ENCODE results near the gene PLXNA1. TPM values are rescaled to one million over a fixed set of nuclear protein-coding genes. Genes with fewer than 3 reads are reported as not detected.

The PLXNA1 gene
- total RNA-seq, 3 donors from 2014 or later = 11.8 to 19.3 (median 12.7) TPM

- TF ChIP-seq, protein P1, sequence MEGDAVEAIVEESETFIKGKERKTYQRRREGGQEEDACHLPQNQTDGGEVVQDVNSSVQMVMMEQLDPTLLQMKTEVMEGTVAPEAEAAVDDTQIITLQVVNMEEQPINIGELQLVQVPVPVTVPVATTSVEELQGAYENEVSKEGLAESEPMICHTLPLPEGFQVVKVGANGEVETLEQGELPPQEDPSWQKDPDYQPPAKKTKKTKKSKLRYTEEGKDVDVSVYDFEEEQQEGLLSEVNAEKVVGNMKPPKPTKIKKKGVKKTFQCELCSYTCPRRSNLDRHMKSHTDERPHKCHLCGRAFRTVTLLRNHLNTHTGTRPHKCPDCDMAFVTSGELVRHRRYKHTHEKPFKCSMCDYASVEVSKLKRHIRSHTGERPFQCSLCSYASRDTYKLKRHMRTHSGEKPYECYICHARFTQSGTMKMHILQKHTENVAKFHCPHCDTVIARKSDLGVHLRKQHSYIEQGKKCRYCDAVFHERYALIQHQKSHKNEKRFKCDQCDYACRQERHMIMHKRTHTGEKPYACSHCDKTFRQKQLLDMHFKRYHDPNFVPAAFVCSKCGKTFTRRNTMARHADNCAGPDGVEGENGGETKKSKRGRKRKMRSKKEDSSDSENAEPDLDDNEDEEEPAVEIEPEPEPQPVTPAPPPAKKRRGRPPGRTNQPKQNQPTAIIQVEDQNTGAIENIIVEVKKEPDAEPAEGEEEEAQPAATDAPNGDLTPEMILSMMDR (IDR thresholded peaks at IDR 0.05) = no peak
- no peaks in the 10 kb centered on the region for H3K4me1 ChIP-seq (ENCODE audit: low read depth)
- intact Hi-C loops (cut with DNase I, micrococcal nuclease) = no loop called here
- ATAC-seq (no peak), DNase-seq (no peak)
- no peak overlapping the region for H3K4me3 ChIP-seq
- H3K36me3 ChIP-seq (ENCODE audit: low read depth) = no peaks in the 10 kb centered on the region
- no peaks in the 10 kb centered on the region for H3K9me3 ChIP-seq
These were observed 35.5 kb upstream of the PLXNA1 start for GRCh38 chr3:126947429-126947828.

GRCh38 chr3:126948980-126949535, 33.9 kb upstream of the PLXNA1 start:
- H3K4me1 ChIP-seq (ENCODE audit: low read depth) = no peaks in the 10 kb centered on the region
- no peak for ATAC-seq
- no peaks in the 10 kb centered on the region for H3K36me3 ChIP-seq (ENCODE audit: low read depth)
- DNase-seq = no peak
- no peaks in the 10 kb centered on the region for H3K9me3 ChIP-seq
- intact Hi-C loops (cut with DNase I, micrococcal nuclease) = no loop called here
- TF ChIP-seq, protein P1 (IDR thresholded peaks at IDR 0.05) = no peak
- H3K4me3 ChIP-seq = no peak overlapping the region

DNA sequence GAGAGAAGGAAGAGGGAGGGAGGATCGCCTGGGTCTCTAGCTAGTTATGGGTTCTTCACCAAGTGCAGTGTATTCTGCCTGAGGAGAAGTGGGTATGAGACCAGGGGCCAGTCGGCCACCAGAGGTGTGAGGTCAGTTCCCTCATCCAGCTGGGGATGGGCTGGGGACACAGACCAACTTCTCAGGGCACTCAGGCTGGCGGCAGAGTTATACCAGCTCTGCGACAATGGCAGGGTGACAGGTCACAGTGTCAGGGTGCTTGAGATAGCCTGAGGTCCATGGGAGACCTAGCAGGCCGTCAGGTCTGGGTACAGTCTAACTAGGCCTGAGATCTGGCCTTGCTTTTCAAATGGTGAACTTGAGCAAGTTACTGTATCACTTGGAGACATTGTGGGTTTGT, 31.4 kb upstream of the PLXNA1 start:
- intact Hi-C loops (cut with DNase I, micrococcal nuclease) = no loop called here
- TF ChIP-seq, protein P1 (IDR thresholded peaks at IDR 0.05) = no peak

GRCh38 chr3:126952261-126952982, 30.5 kb upstream of the PLXNA1 start:
- TF ChIP-seq, protein P1 (IDR thresholded peaks at IDR 0.05) = no peak
- Histone ChIP-seq H3K36me3 (ENCODE audit: low read depth) (no peaks in the 10 kb centered on the region), H3K9me3 (no peaks in the 10 kb centered on the region), H3K4me3 (no peak overlapping the region), H3K4me1 (ENCODE audit: low read depth) (no peaks in the 10 kb centered on the region)
- ATAC-seq = no peak
- intact Hi-C loops (cut with DNase I, micrococcal nuclease) = no loop called here
- no peak for DNase-seq

More for the DNA sequence above, 31.4 kb upstream of the PLXNA1 start:
- no peak for ATAC-seq
- Histone ChIP-seq H3K4me3 (no peak overlapping the region), H3K4me1 (ENCODE audit: low read depth) (no peaks in the 10 kb centered on the region), H3K36me3 (ENCODE audit: low read depth) (no peaks in the 10 kb centered on the region), H3K9me3 (no peaks in the 10 kb centered on the region)
- no peak for DNase-seq

GRCh38 chr3:126952983-126953660, 29.8 kb upstream of the PLXNA1 start:
- H3K36me3 ChIP-seq (ENCODE audit: low read depth) = no peaks in the 10 kb centered on the region
- H3K4me3 ChIP-seq = no peak overlapping the region
- DNase-seq = no peak
- no peaks in the 10 kb centered on the region for H3K4me1 ChIP-seq (ENCODE audit: low read depth)
- intact Hi-C loops (cut with DNase I, micrococcal nuclease) = no loop called here
- TF ChIP-seq, protein P1 (IDR thresholded peaks at IDR 0.05) = no peak
- ATAC-seq = no peak
- H3K9me3 ChIP-seq = no peaks in the 10 kb centered on the region
